ENCODE data around the gene PRR36. TPM values are rescaled to one million over a fixed set of nuclear protein-coding genes. Genes with fewer than 3 reads are reported as not detected.

The PRR36 gene
- total RNA-seq, 1 donor from 2014 or later, result not detected

- no peak overlapping the region for H3K4me3 ChIP-seq
- no peaks in the 10 kb centered on the region for H3K9me3 ChIP-seq
- H3K4me1 ChIP-seq, result peaks cover 17% of the 10 kb centered on the region
- TF ChIP-seq CTCF (IDR thresholded peaks at IDR 0.05), result no peak
- H3K27ac ChIP-seq, result no peak overlapping the region
- no peak for DNase-seq (ENCODE audit: extremely low spot score in 2 of 2)
- no peaks in the 10 kb centered on the region for H3K27me3 ChIP-seq
- no peaks in the 10 kb centered on the region for H3K36me3 ChIP-seq
- intact Hi-C loops (cut with DNase I), result no loop called here
Measured at GRCh38 chr19:7863971-7864689, 10.1 kb downstream of the PRR36 start.

GRCh38 chr19:7863157-7863970 is 10.8 kb downstream of the PRR36 start:
- H3K4me1 ChIP-seq, result peaks cover 11% of the 10 kb centered on the region
- no peaks in the 10 kb centered on the region for H3K9me3 ChIP-seq
- no peaks in the 10 kb centered on the region for H3K36me3 ChIP-seq
- no peak overlapping the region for H3K27ac ChIP-seq
- TF ChIP-seq POLR2AphosphoS5 (IDR thresholded peaks at IDR 0.05; ENCODE audit: insufficient read depth in 1 of 2, low read depth in 1 of 2) (no peak), POLR2A (IDR thresholded peaks at IDR 0.05) (no peak), CTCF (IDR thresholded peaks at IDR 0.05) (no peak)
- no peaks in the 10 kb centered on the region for H3K27me3 ChIP-seq
- no peak for DNase-seq (ENCODE audit: extremely low spot score in 2 of 2)
- intact Hi-C loops (cut with DNase I), result no loop called here
- H3K4me3 ChIP-seq, result no peak overlapping the region

GRCh38 chr19:7862413-7862951 is 11.7 kb downstream of the PRR36 start:
- peak overlapping the region; percentile 12 to 20 for H3K4me3 ChIP-seq
- peaks cover 8% of the 10 kb centered on the region for H3K4me1 ChIP-seq
- no peaks in the 10 kb centered on the region for H3K27me3 ChIP-seq
- no peaks in the 10 kb centered on the region for H3K36me3 ChIP-seq
- intact Hi-C loops (cut with DNase I), result no loop called here
- TF ChIP-seq CTCF (IDR thresholded peaks at IDR 0.05) (no peak), POLR2A (IDR thresholded peaks at IDR 0.05) (no peak), POLR2AphosphoS5 (IDR thresholded peaks at IDR 0.05; ENCODE audit: insufficient read depth in 1 of 2, low read depth in 1 of 2) (no peak)
- DNase-seq (ENCODE audit: extremely low spot score in 2 of 2), result no peak
- H3K27ac ChIP-seq, result no peak overlapping the region
- no peaks in the 10 kb centered on the region for H3K9me3 ChIP-seq

- no peak for DNase-seq (ENCODE audit: extremely low spot score in 2 of 2)
- H3K4me1 ChIP-seq, result peaks cover 8% of the 10 kb centered on the region
- intact Hi-C loops (cut with DNase I), result no loop called here
Measured at GRCh38 chr19:7861619-7862412, 12.4 kb downstream of the PRR36 start.

More at GRCh38 chr19:7861619-7862412, 12.4 kb downstream of the PRR36 start:
- Histone ChIP-seq H3K36me3 (no peaks in the 10 kb centered on the region), H3K27ac (no peak overlapping the region), H3K27me3 (no peaks in the 10 kb centered on the region), H3K9me3 (no peaks in the 10 kb centered on the region), H3K4me3 (peak overlapping the region; percentile 12 to 20)
- TF ChIP-seq POLR2AphosphoS5 (IDR thresholded peaks at IDR 0.05; ENCODE audit: insufficient read depth in 1 of 2, low read depth in 1 of 2) (no peak), CTCF (IDR thresholded peaks at IDR 0.05) (no peak), POLR2A (IDR thresholded peaks at IDR 0.05) (no peak)

All from vagina (tissue), 2 donors.